HG03354 (cell line): ENCODE measurements around the gene SPTBN1.
A peak's percentile ranks its signal among the peaks of the same experiment; 100 is the strongest.

ENCODE experiments used
- ATAC-seq: cut with Tn5 transposase; IDR thresholded peaks from one replicate; pipeline ENCODE4 v1.9.1; 2021; ENCODE audit warnings: mild to moderate bottlenecking; ENCODE audit not compliant: unreplicated experiment, poor library complexity, severe bottlenecking

Gene SPTBN1

GRCh38 chr2:54655046-54655809, 199.1 kb downstream of the SPTBN1 start:
- ATAC-seq = no peak

- ATAC-seq = no peak
Measured at GRCh38 chr2:54656863-54657262, 200.7 kb downstream of the SPTBN1 start.

- peak; percentile 50 for ATAC-seq
Measured at GRCh38 chr2:54657664-54658083, 201.5 kb downstream of the SPTBN1 start.

GRCh38 chr2:54658564-54659071, 202.5 kb downstream of the SPTBN1 start:
- no peak for ATAC-seq

- no peak for ATAC-seq
Measured at GRCh38 chr2:54659527-54659926, 203.4 kb downstream of the SPTBN1 start.

GRCh38 chr2:54660752-54661151, 204.6 kb downstream of the SPTBN1 start:
- ATAC-seq = no peak

- no peak for ATAC-seq
Measured at GRCh38 chr2:54663424-54664030, 207.4 kb downstream of the SPTBN1 start.

- ATAC-seq = no peak
Measured at GRCh38 chr2:54664238-54664786, 208.2 kb downstream of the SPTBN1 start.

GRCh38 chr2:54665436-54665856, 209.3 kb downstream of the SPTBN1 start:
- peak; percentile 67 for ATAC-seq

- ATAC-seq = no peak
Measured at GRCh38 chr2:54666131-54666633, 210.1 kb downstream of the SPTBN1 start.

GRCh38 chr2:54666634-54667265, 210.6 kb downstream of the SPTBN1 start:
- no peak for ATAC-seq

GRCh38 chr2:54667266-54667639, 211.1 kb downstream of the SPTBN1 start:
- no peak for ATAC-seq

GRCh38 chr2:54667726-54668650, 211.9 kb downstream of the SPTBN1 start:
- ATAC-seq = no peak

GRCh38 chr2:54668711-54669110, 212.6 kb downstream of the SPTBN1 start:
- no peak for ATAC-seq

- ATAC-seq = no peak
Measured at GRCh38 chr2:54669677-54670484, 213.8 kb downstream of the SPTBN1 start.

GRCh38 chr2:54670485-54671009, 214.4 kb downstream of the SPTBN1 start:
- ATAC-seq = no peak

- no peak for ATAC-seq
Measured at GRCh38 chr2:54671010-54671409, 214.9 kb downstream of the SPTBN1 start.

- no peak for ATAC-seq
Measured at GRCh38 chr2:54671875-54672589, 215.9 kb downstream of the SPTBN1 start.
